Prostate gland (tissue), 2 donors: Measurements from ENCODE around the gene CGNL1.

Experiments used
- POLR2A ChIP-seq: fragments of 450-650 bp; IDR thresholded peaks from one replicate; pipeline ENCODE4 v1.6.1; 2016; ENCODE audit warnings: antibody characterized with exemption, mild to moderate bottlenecking
- POLR2AphosphoS5 ChIP-seq: sonication (generic); formaldehyde crosslinking; IDR thresholded peaks from one replicate; pipeline ENCODE4 v1.6.1; 2017; ENCODE audit warnings: antibody characterized with exemption
- TF ChIP-seq, protein P1 (sequence below), 4 experiments: fragments of 200-600 bp in 2 of 4; fragments of 450-650 bp in 2 of 4; sonication (generic) in 2 of 4; IDR thresholded peaks; 1 replicate in 3 of 4; 2 replicates in 1 of 4; pipeline ENCODE4 v1.5.1; 2016 to 2019; ENCODE audit warnings: antibody characterized with exemption in 4 of 4, mild to moderate bottlenecking in 2 of 4, moderate library complexity in 2 of 4

DNA sequence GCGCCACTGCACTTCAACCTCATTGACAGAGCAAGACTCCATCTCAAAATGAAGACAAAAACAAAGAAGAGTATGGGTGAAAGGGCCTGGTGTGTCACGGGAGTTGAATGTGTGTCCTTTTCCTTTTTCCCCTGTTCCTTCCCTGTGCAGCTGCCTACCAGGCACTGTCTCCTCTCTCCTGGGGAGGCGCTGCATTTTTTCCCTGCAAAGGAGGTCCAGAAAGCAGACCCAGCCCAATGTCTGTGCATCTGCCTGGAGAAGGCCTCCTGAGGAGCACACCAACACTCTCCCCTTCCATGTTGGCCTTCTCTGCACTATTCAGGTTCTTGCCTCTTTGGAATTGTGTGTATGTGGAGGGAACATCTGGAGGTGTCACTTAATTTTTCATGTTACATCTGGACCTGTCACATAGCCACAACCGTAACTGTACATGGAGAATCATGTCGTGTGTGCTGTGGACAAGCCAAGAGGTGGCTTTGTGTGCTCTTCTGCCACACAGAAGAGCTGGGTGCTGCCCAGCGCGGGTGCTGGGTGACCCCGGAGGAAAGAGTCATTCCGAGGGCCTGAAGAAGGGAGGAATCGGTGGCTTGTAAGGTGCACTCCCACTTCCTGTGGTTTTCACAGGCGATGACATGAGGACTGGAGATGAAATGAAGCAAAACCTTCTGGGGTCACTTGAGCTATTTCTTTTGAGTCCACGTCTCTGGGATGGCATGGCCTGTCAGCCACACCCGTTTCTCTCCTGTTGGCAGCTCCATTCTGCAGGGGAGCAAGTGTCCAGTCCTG is 46.5 kb upstream of the CGNL1 start:
- TF ChIP-seq, protein P1, sequence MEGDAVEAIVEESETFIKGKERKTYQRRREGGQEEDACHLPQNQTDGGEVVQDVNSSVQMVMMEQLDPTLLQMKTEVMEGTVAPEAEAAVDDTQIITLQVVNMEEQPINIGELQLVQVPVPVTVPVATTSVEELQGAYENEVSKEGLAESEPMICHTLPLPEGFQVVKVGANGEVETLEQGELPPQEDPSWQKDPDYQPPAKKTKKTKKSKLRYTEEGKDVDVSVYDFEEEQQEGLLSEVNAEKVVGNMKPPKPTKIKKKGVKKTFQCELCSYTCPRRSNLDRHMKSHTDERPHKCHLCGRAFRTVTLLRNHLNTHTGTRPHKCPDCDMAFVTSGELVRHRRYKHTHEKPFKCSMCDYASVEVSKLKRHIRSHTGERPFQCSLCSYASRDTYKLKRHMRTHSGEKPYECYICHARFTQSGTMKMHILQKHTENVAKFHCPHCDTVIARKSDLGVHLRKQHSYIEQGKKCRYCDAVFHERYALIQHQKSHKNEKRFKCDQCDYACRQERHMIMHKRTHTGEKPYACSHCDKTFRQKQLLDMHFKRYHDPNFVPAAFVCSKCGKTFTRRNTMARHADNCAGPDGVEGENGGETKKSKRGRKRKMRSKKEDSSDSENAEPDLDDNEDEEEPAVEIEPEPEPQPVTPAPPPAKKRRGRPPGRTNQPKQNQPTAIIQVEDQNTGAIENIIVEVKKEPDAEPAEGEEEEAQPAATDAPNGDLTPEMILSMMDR (IDR thresholded peaks at IDR 0.05), result no peak
- TF ChIP-seq POLR2AphosphoS5 (no peak), POLR2A (no peak)
